ENCODE results near the gene LRRC58. TPM values are rescaled to one million over a fixed set of nuclear protein-coding genes. Genes with fewer than 3 reads are reported as not detected.
"Not testable (repeated sequence)": the region's sequence is repeated elsewhere in the genome, so short reads cannot be mapped to it uniquely, and the experiment has no call there.

LRRC58 gene
- total RNA-seq, 2 donors from 2014 or later, result 20.2 to 21.8 TPM

GRCh38 chr3:120300971-120301370 lies 48.2 kb downstream of the LRRC58 start:
- TF ChIP-seq POLR2A (IDR thresholded peaks at IDR 0.05) (no peak), CTCF (IDR thresholded peaks at IDR 0.05) (no peak)
- Histone ChIP-seq H3K27me3 (no peaks in the 10 kb centered on the region), H3K36me3 (replicated peaks in 1 of 2; ENCODE audit: insufficient read depth in 1 of 2, low read depth in 2 of 2) (no peaks in the 10 kb centered on the region), H3K27ac (no peak overlapping the region), H3K4me3 (no peak overlapping the region), H3K9me3 (no peaks in the 10 kb centered on the region), H3K4me1 (no peaks in the 10 kb centered on the region)
- no peak for DNase-seq
- ATAC-seq, result no peak
- 29 to 35% methylated on average over 3 of the region's 3 CpGs for WGBS, 2 donors
- intact Hi-C loops (cut with DNase I), result no loop called here

- no peak overlapping the region for H3K27ac ChIP-seq
- no peaks in the 10 kb centered on the region for H3K9me3 ChIP-seq
- H3K27me3 ChIP-seq, result no peaks in the 10 kb centered on the region
- intact Hi-C loops (cut with DNase I), result no loop called here
- DNase-seq (no peak), ATAC-seq (no peak)
- H3K4me3 ChIP-seq, result no peak overlapping the region
- no peaks in the 10 kb centered on the region for H3K36me3 ChIP-seq (replicated peaks in 1 of 2; ENCODE audit: insufficient read depth in 1 of 2, low read depth in 2 of 2)
- TF ChIP-seq CTCF (IDR thresholded peaks at IDR 0.05) (no peak), POLR2A (IDR thresholded peaks at IDR 0.05) (no peak)
- no peaks in the 10 kb centered on the region for H3K4me1 ChIP-seq
These were observed 49.8 kb downstream of the LRRC58 start for GRCh38 chr3:120299403-120299802.

GRCh38 chr3:120298996-120299395 lies 50.2 kb downstream of the LRRC58 start:
- no peak overlapping the region for H3K27ac ChIP-seq
- TF ChIP-seq POLR2A (IDR thresholded peaks at IDR 0.05) (no peak), CTCF (IDR thresholded peaks at IDR 0.05) (no peak)
- H3K4me1 ChIP-seq, result no peaks in the 10 kb centered on the region
- DNase-seq (no peak), ATAC-seq (no peak)
- H3K9me3 ChIP-seq, result peaks cover 0 to 4% (median 0%) of the 10 kb centered on the region in 3 donors
- H3K4me3 ChIP-seq, result no peak overlapping the region
- no peaks in the 10 kb centered on the region for H3K36me3 ChIP-seq (replicated peaks in 1 of 2; ENCODE audit: insufficient read depth in 1 of 2, low read depth in 2 of 2)
- intact Hi-C loops (cut with DNase I), result no loop called here
- H3K27me3 ChIP-seq, result no peaks in the 10 kb centered on the region

GRCh38 chr3:120291552-120291951 lies 57.6 kb downstream of the LRRC58 start:
- ATAC-seq; intact Hi-C loops (cut with DNase I); H3K4me1 ChIP-seq; H3K27ac ChIP-seq; H3K4me3 ChIP-seq; H3K27me3 ChIP-seq; H3K9me3 ChIP-seq; H3K36me3 ChIP-seq (replicated peaks in 1 of 2; ENCODE audit: insufficient read depth in 1 of 2, low read depth in 2 of 2); DNase-seq: not testable (repeated sequence)
- WGBS, 2 donors, result 63 to 74% methylated on average over 2 of the region's 2 CpGs

- peaks cover 0 to 6% of the 10 kb centered on the region in 2 donors for H3K27me3 ChIP-seq
- WGBS, 2 donors, result 92 to 96% methylated on average over 8 to 14 of the region's 16 CpGs
- TF ChIP-seq CTCF (IDR thresholded peaks at IDR 0.05), result no peak
- no peak for TF ChIP-seq POLR2A (IDR thresholded peaks at IDR 0.05)
- intact Hi-C loops (cut with DNase I), result no loop called here
- ATAC-seq (no peak), DNase-seq (no peak)
- no peak overlapping the region for H3K27ac ChIP-seq
- peaks cover 8% of the 10 kb centered on the region for H3K4me1 ChIP-seq
- H3K4me3 ChIP-seq, result no peak overlapping the region
- H3K9me3 ChIP-seq, result peaks cover 0 to 9% (median 0%) of the 10 kb centered on the region in 3 donors
- H3K36me3 ChIP-seq (replicated peaks in 1 of 2; ENCODE audit: insufficient read depth in 1 of 2, low read depth in 2 of 2), result no peaks in the 10 kb centered on the region
These were observed 59.5 kb downstream of the LRRC58 start for GRCh38 chr3:120289636-120290035.
